Activated CD4-positive, alpha-beta T cell treated with anti-CD3 and anti-CD28 coated beads for 24 hours (primary cell): ENCODE results near the gene NRSN2.
"Not testable (repeated sequence)": the region's sequence is repeated elsewhere in the genome, so short reads cannot be mapped to it uniquely, and the experiment has no call there.

Source experiments
- DNase-seq, 2 donors: peaks; one replicate each; pipeline ENCODE4 v3.0.0-alpha.2; 2020; ENCODE audit warnings: low read depth in 2 of 2

NRSN2 gene

GRCh38 chr20:373171-373890 is 26.4 kb downstream of the NRSN2 start:
- no peak for DNase-seq

- no peak for DNase-seq
Observed at GRCh38 chr20:375265-375889, 28.5 kb downstream of the NRSN2 start.

GRCh38 chr20:376089-376488 is 29.2 kb downstream of the NRSN2 start:
- no peak for DNase-seq

- DNase-seq = no peak
Observed at GRCh38 chr20:376750-377149, 29.8 kb downstream of the NRSN2 start.

GRCh38 chr20:377578-377977 is 30.7 kb downstream of the NRSN2 start:
- DNase-seq = not testable (repeated sequence)

- no peak for DNase-seq
Observed at GRCh38 chr20:378961-379336, 32.0 kb downstream of the NRSN2 start.

- peak; percentile 46 to 55 for DNase-seq
Observed at GRCh38 chr20:380763-381580, 34.1 kb downstream of the NRSN2 start.

GRCh38 chr20:381581-382290 is 34.8 kb downstream of the NRSN2 start:
- peak; percentile 49 to 63 for DNase-seq

- DNase-seq = no peak
Observed at GRCh38 chr20:382291-383115, 35.6 kb downstream of the NRSN2 start.

- no peak for DNase-seq
Observed at GRCh38 chr20:383889-384288, 37.0 kb downstream of the NRSN2 start.

- DNase-seq = no peak
Observed at GRCh38 chr20:384723-385122, 37.8 kb downstream of the NRSN2 start.

GRCh38 chr20:385448-385847 is 38.5 kb downstream of the NRSN2 start:
- DNase-seq = no peak

- not testable (repeated sequence) for DNase-seq
Observed at GRCh38 chr20:386634-387033, 39.7 kb downstream of the NRSN2 start.

GRCh38 chr20:387520-387919 is 40.6 kb downstream of the NRSN2 start:
- DNase-seq = no peak

GRCh38 chr20:388034-388994 is 41.4 kb downstream of the NRSN2 start:
- DNase-seq = no peak

GRCh38 chr20:389220-389619 is 42.3 kb downstream of the NRSN2 start:
- no peak for DNase-seq

- DNase-seq = no peak
Observed at GRCh38 chr20:391041-391711, 44.3 kb downstream of the NRSN2 start.

GRCh38 chr20:393296-393695 is 46.4 kb downstream of the NRSN2 start:
- DNase-seq = not testable (repeated sequence)

- DNase-seq = no peak
Observed at GRCh38 chr20:396252-396618, 49.3 kb downstream of the NRSN2 start.
